GM23248 (cell line): Measurements from ENCODE around the gene BBS10.

Experiments used
- EZH2 ChIP-seq: fragments of 200-600 bp; sonication (generic); IDR thresholded peaks from 2 replicates; pipeline ENCODE4 v1.6.1; 2018; ENCODE audit warnings: antibody characterized with exemption, mild to moderate bottlenecking; ENCODE audit not compliant: insufficient read depth, poor library complexity, severe bottlenecking
- EZH2phosphoT487 ChIP-seq: fragments of 200-600 bp; sonication (generic); IDR thresholded peaks from 2 replicates; pipeline ENCODE4 v1.6.1; 2018; ENCODE audit warnings: antibody characterized with exemption, moderate library complexity, mild to moderate bottlenecking, low read depth; ENCODE audit not compliant: insufficient read depth

DNA sequence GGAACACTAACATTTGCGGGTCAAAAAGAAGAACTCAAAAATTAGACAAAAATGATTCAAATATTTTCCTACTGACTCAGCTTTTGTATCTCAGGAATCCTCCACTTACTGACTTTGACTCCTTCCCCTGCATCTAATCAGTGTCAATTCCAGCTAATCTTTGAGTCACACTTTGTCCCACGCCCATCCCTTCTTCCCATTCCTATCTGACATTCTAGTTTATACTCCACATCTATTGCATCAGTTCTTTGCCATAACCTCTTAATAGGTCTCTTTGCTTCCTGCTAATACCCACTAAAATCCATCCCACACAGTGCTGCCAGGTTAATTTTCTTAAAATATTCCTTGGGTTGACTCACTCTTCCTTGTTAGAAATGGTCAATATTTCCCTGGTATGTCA lies 19.1 kb downstream of the BBS10 start:
- TF ChIP-seq EZH2 (no peak), EZH2phosphoT487 (no peak)
